HEK293T (cell line): ENCODE data around the gene LCORL.

ENCODE experiments used
- CTCF ChIA-PET: fragments of 350-600 bp; formaldehyde crosslinking; extraction: SDS; loops from one replicate; lab custom pipeline; 2021; ENCODE audit warnings: antibody characterized with exemption, inconsistent platforms; lab: Yijun Ruan, JAX
- POLR2A ChIA-PET: fragments of 350-600 bp; formaldehyde crosslinking; extraction: SDS; loops from one replicate; lab custom pipeline; 2020; ENCODE audit warnings: antibody characterized with exemption, inconsistent platforms; lab: Yijun Ruan, JAX
- DNase-seq: peaks from one replicate; pipeline ENCODE4 v3.0.0; 2012; ENCODE audit warnings: mixed read lengths; ENCODE audit errors: extremely low spot score
- ARNT ChIP-seq: fragments of 450-650 bp; IDR thresholded peaks from 2 replicates; pipeline ENCODE4 v1.6.1; 2017; ENCODE audit warnings: mild to moderate bottlenecking
- BHLHE40 ChIP-seq: fragments of 450-650 bp; IDR thresholded peaks from 2 replicates; pipeline ENCODE4 v1.6.1; 2016; ENCODE audit warnings: mild to moderate bottlenecking, moderate library complexity, borderline replicate concordance
- CTBP1 ChIP-seq: fragments of 450-650 bp; IDR thresholded peaks from 2 replicates; pipeline ENCODE4 v1.6.1; 2016; ENCODE audit warnings: borderline replicate concordance
- ELF4 ChIP-seq: fragments of 450-650 bp; IDR thresholded peaks from 2 replicates; pipeline ENCODE4 v1.6.1; 2017; ENCODE audit warnings: antibody characterized with exemption
- FOXA1 ChIP-seq: fragments of 450-650 bp; IDR thresholded peaks from 2 replicates; pipeline ENCODE4 v1.6.1; 2016; ENCODE audit warnings: mild to moderate bottlenecking
- FOXK2 ChIP-seq: fragments of 450-650 bp; IDR thresholded peaks from 2 replicates; pipeline ENCODE4 v1.6.1; 2016; ENCODE audit warnings: mild to moderate bottlenecking
- FOXM1 ChIP-seq: fragments of 450-650 bp; IDR thresholded peaks from 2 replicates; pipeline ENCODE4 v1.6.1; 2017; ENCODE audit warnings: mild to moderate bottlenecking, borderline replicate concordance
- HDGF ChIP-seq: fragments of 450-650 bp; IDR thresholded peaks from 2 replicates; pipeline ENCODE4 v1.6.1; 2017; ENCODE audit warnings: antibody characterized with exemption, borderline replicate concordance
- L3MBTL2 ChIP-seq: fragments of 450-650 bp; conservative IDR thresholded peaks from 2 replicates; pipeline ENCODE4 v1.6.1; 2016; ENCODE audit warnings: mild to moderate bottlenecking
- LEF1 ChIP-seq: fragments of 450-650 bp; IDR thresholded peaks from 2 replicates; pipeline ENCODE4 v1.6.1; 2017; ENCODE audit warnings: mild to moderate bottlenecking, borderline replicate concordance
- NFRKB ChIP-seq: fragments of 450-650 bp; IDR thresholded peaks from 2 replicates; pipeline ENCODE4 v1.6.1; 2016; ENCODE audit warnings: mild to moderate bottlenecking, moderate library complexity
- PKNOX1 ChIP-seq: fragments of 450-650 bp; IDR thresholded peaks from 2 replicates; pipeline ENCODE4 v1.6.1; 2016
- SP1 ChIP-seq: fragments of 450-650 bp; IDR thresholded peaks from 2 replicates; pipeline ENCODE4 v1.6.1; 2017
- SUZ12 ChIP-seq: fragments of 450-650 bp; IDR thresholded peaks from 2 replicates; pipeline ENCODE4 v1.6.1; 2016; ENCODE audit warnings: mild to moderate bottlenecking
- TARDBP ChIP-seq: fragments of 450-650 bp; IDR thresholded peaks from 2 replicates; pipeline ENCODE4 v1.6.1; 2016
- ZNF384 ChIP-seq: fragments of 450-650 bp; IDR thresholded peaks from 2 replicates; pipeline ENCODE4 v1.6.1; 2016

The LCORL gene

GRCh38 chr4:17797808-17798207 lies 223.7 kb downstream of the LCORL start:
- ChIA-PET POLR2A (interaction anchor here (1.8 kb wide), 1 partner anchor 13 kb away, joined by 6 read pairs; the partner anchor contains the start of genes DCAF16 and NCAPG), CTCF (no interaction called here)
- DNase-seq = no peak
- no peak for TF ChIP-seq LEF1
- no peak for TF ChIP-seq SP1
- TF ChIP-seq TARDBP = no peak
- no peak for TF ChIP-seq HDGF
- no peak for TF ChIP-seq NFRKB
- TF ChIP-seq L3MBTL2 = no peak
- TF ChIP-seq SUZ12 = no peak
- no peak for TF ChIP-seq ARNT
- TF ChIP-seq PKNOX1 = no peak
- no peak for TF ChIP-seq FOXM1
- no peak for TF ChIP-seq FOXA1
- no peak for TF ChIP-seq ELF4
- no peak for TF ChIP-seq ZNF384
- TF ChIP-seq FOXK2 = no peak
- TF ChIP-seq BHLHE40 = no peak

- POLR2A ChIA-PET = interaction anchor here (2.2 kb wide), 1 partner anchor 16 kb away, joined by 5 read pairs; the partner anchor contains the start of genes DCAF16 and NCAPG
- no peak for DNase-seq
- TF ChIP-seq CTBP1 (no peak), NFRKB (no peak), BHLHE40 (no peak), FOXK2 (no peak), TARDBP (no peak), FOXM1 (no peak), FOXA1 (no peak), SP1 (no peak), L3MBTL2 (no peak), HDGF (no peak), PKNOX1 (no peak), SUZ12 (no peak), LEF1 (no peak), ELF4 (no peak), ZNF384 (no peak), ARNT (no peak)
- CTCF ChIA-PET = no interaction called here
Observed at GRCh38 chr4:17794730-17795129, 226.8 kb downstream of the LCORL start.
